Stomach (tissue), 9 donors: ENCODE data around the gene NLK. TPM values are rescaled to one million over a fixed set of nuclear protein-coding genes. Genes with fewer than 3 reads are reported as not detected.
"Not testable (repeated sequence)": the region's sequence is repeated elsewhere in the genome, so short reads cannot be mapped to it uniquely, and the experiment has no call there.

Experiments used
- DNase-seq, 2 donors: peaks; one replicate each; pipeline versions ENCODE4 v3.0.0 to v3.0.0-alpha.2; 2013 to 2019
- H3K27ac ChIP-seq, 5 donors: fragments of 200-600 bp in 4 of 5; sonication (generic) in 4 of 5; one replicate each; pipeline ENCODE4 v1.5.1; 2013 to 2019; ENCODE audit warnings: mild to moderate bottlenecking in 1 of 5, moderate library complexity in 1 of 5
- H3K27me3 ChIP-seq, 3 donors: fragments of 200-600 bp; sonication (generic); one replicate each; pipeline ENCODE4 v1.5.1; 2017 to 2019; ENCODE audit warnings: mixed run types in 1 of 3
- H3K36me3 ChIP-seq, 4 donors: fragments of 200-600 bp; sonication (generic); 1 replicate in 3 of 4; 2 replicates in 1 of 4; pipeline ENCODE4 v1.5.1; 2016 to 2019
- H3K4me1 ChIP-seq, 4 donors: fragments of 200-600 bp; sonication (generic); one replicate each; pipeline ENCODE4 v1.5.1; 2016 to 2019
- H3K4me3 ChIP-seq, 4 donors: fragments of 200-600 bp; sonication (generic) in 3 of 4; one replicate each; pipeline ENCODE4 v1.5.1; 2016 to 2019; ENCODE audit warnings: mild to moderate bottlenecking in 1 of 4
- H3K9me3 ChIP-seq, 4 donors: fragments of 200-600 bp; sonication (generic); one replicate each; pipeline ENCODE4 v1.5.1; 2016 to 2019
- CTCF ChIP-seq, 7 experiments: fragments of 450-650 bp in 4 of 7; fragments of 200-600 bp in 3 of 7; sonication (generic) in 3 of 7; IDR thresholded peaks; one replicate each; pipeline ENCODE4 v1.5.1; 2016 to 2019; ENCODE audit warnings: antibody characterized with exemption in 7 of 7, control low read depth in 2 of 7, mild to moderate bottlenecking in 1 of 7
- EP300 ChIP-seq: sonication (generic); formaldehyde crosslinking; IDR thresholded peaks from one replicate; pipeline ENCODE4 v1.6.1; 2017; ENCODE audit warnings: antibody characterized with exemption
- POLR2A ChIP-seq, 4 donors: fragments of 450-650 bp; IDR thresholded peaks; one replicate each; pipeline ENCODE4 v1.6.1; 2016; ENCODE audit warnings: antibody characterized with exemption in 4 of 4, control low read depth in 2 of 4, mild to moderate bottlenecking in 1 of 4, moderate library complexity in 1 of 4
- POLR2AphosphoS5 ChIP-seq, 3 donors: sonication (generic); formaldehyde crosslinking; IDR thresholded peaks; one replicate each; pipeline ENCODE4 v1.6.1; 2016; ENCODE audit warnings: antibody characterized with exemption in 3 of 3
- WGBS, 5 donors: extraction: QIAGEN DNeasy Blood & Tissue Kit in 3 of 5; methylation state at CpG; one replicate each; pipeline versions ENCODE4 v1.1.5 to v1.1.7; 2013 to 2018; 5-methylcytosine and 5-hydroxymethylcytosine counted together
- intact Hi-C: fragments of 100-400 bp; cut with DNase I; formaldehyde crosslinking; loops from one replicate; pipeline ENCODE4 v1.15.1; 2023; ENCODE audit warnings: low total_unique reads
- polyA plus RNA-seq, 3 donors: library from polyadenylated mRNA; stranded (reverse); fragments of 200-250 nt; gene quantifications; one replicate each; pipeline ENCODE4 v1.2.3, GENCODE V29; 2013
- total RNA-seq, 5 donors: library from RNA; depleted of rRNA; stranded (reverse); fragments of >200 nt; gene quantifications; one replicate each; pipeline versions ENCODE4 v1.1.0 to v1.2.3, GENCODE V29; 2014 to 2016
- donor health status: healthy with polysubstance abuse.
- donor health status: Bipolar disorder and iron deficiency.
- donor health status: healthy.

NLK gene
- total and polyA plus RNA-seq, 8 donors: 4.3 to 169 (median 14.7) TPM

DNA sequence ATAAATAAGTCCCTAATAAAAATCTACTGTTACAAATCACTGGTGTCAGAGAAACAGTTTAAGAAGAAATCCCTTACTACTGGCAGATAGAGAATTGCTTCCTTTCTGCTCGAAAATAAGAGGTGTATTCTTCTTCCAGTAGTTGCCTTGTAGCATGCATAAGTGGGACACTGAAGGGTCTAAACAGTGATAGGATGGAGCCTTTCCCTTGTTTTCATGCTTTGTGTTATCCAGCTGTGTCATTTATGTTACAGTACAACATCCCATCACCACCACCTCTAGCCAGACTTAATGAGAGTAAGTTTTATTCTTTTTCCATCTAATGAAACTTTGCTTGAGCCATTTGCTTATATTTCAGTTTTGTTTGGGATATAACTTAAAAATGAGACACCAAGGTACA, 54.3 kb downstream of the NLK start:
- DNase-seq: no peak
- WGBS, 5 donors: 69 to 84% (median 79%) methylated on average over 1 of the region's 1 CpG
- Histone ChIP-seq H3K4me1 (peaks cover 0 to 29% (median 17%) of the 10 kb centered on the region in 4 donors), H3K27me3 (no peaks in the 10 kb centered on the region), H3K36me3 (no peaks in the 10 kb centered on the region), H3K4me3 (no peak overlapping the region), H3K9me3 (no peaks in the 10 kb centered on the region), H3K27ac (no peak overlapping the region)
- no peak for TF ChIP-seq POLR2AphosphoS5 (IDR thresholded peaks at IDR 0.05)
- no peak for TF ChIP-seq EP300
- TF ChIP-seq CTCF (IDR thresholded peaks at IDR 0.05): no peak
- TF ChIP-seq POLR2A (IDR thresholded peaks at IDR 0.05): no peak
- intact Hi-C loops: no loop called here

- no peak overlapping the region for H3K4me3 ChIP-seq
- 43 to 57% (median 52%) methylated on average over 1 of the region's 1 CpG for WGBS, 5 donors
- H3K9me3 ChIP-seq: no peaks in the 10 kb centered on the region
- intact Hi-C loops: no loop called here
- no peak overlapping the region for H3K27ac ChIP-seq
- no peaks in the 10 kb centered on the region for H3K27me3 ChIP-seq
- DNase-seq: no peak
- no peaks in the 10 kb centered on the region for H3K36me3 ChIP-seq
- TF ChIP-seq CTCF (IDR thresholded peaks at IDR 0.05) (no peak), POLR2AphosphoS5 (IDR thresholded peaks at IDR 0.05) (no peak), EP300 (no peak), POLR2A (IDR thresholded peaks at IDR 0.05) (no peak)
- peaks cover 0 to 24% (median 15%) of the 10 kb centered on the region in 4 donors for H3K4me1 ChIP-seq
Measured at GRCh38 chr17:28097254-28097653, 54.8 kb downstream of the NLK start.

DNA sequence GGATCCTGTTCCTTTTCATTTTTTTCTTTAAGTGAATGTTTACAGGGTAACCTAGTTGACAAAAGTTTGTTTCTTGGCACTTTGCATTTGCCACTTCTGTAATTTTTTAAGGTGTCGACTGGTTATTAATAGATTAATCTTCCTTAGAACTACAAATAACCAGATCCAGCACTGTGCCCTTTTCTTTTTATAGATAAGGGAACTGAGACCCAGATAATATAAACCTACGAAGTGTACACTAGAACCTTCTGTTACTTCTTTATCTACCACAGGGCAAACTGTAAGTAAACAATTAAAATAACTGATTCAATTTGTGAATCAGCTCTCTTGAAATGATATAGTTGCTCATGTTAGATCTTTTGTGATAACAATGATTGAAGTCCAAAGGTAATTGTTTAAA, 55.4 kb downstream of the NLK start:
- TF ChIP-seq POLR2AphosphoS5 (IDR thresholded peaks at IDR 0.05) (no peak), POLR2A (IDR thresholded peaks at IDR 0.05) (no peak), CTCF (IDR thresholded peaks at IDR 0.05) (no peak), EP300 (no peak)
- no peaks in the 10 kb centered on the region for H3K9me3 ChIP-seq
- intact Hi-C loops: no loop called here
- no peak overlapping the region for H3K4me3 ChIP-seq
- no peak overlapping the region for H3K27ac ChIP-seq
- 21 to 32% (median 27%) methylated on average over 2 of the region's 2 CpGs for WGBS, 5 donors
- no peaks in the 10 kb centered on the region for H3K36me3 ChIP-seq
- peaks cover 0 to 17% (median 12%) of the 10 kb centered on the region in 4 donors for H3K4me1 ChIP-seq
- H3K27me3 ChIP-seq: no peaks in the 10 kb centered on the region
- DNase-seq: no peak

DNA sequence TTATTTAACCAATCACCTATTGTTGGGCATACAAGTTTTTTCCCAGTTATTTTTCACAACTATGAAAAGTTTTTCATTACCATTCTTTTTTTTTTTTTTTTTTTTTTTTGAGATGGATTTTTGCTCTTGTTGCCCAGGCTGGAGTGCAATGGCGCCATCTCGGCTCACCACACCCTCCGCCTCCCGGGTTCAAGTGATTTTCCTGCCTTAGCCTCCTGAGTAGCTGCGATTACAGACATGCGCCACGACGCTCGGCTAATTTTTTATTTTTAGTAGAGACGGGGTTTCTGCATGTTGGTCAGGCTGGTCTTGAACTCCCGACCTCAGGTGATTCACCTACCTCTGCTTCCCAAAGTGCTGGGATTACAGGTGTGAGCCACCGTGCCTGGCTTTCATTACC, 56.1 kb downstream of the NLK start:
- H3K4me3 ChIP-seq, intact Hi-C loops, H3K9me3 ChIP-seq, H3K27ac ChIP-seq, DNase-seq, H3K27me3 ChIP-seq, H3K36me3 ChIP-seq: not testable (repeated sequence)
- H3K4me1 ChIP-seq: peaks cover 0 to 17% (median 12%) of the 10 kb centered on the region in 4 donors
- WGBS, 5 donors: 93 to 98% (median 97%) methylated on average over 12 of the region's 12 CpGs

DNA sequence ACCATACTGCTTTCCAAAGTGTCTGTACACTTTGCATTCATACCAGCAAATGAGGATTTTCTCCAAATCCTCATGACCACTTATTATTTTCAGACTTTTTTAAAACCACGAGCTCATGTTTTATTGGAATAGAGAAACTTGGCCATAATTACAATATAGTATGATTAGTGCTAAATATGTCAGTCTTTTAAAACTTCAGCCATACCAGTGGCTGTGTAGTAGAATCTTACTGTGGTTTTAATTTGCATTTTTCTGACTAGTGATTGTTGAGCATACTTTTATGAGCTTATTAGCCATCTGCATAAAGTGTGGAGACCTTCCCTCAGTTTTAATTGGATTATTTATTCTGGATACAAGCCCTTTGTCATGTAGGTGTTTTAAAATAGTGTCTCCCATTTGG, 57.8 kb downstream of the NLK start:
- Histone ChIP-seq H3K27ac (no peak overlapping the region), H3K4me1 (peaks cover 0 to 17% (median 12%) of the 10 kb centered on the region in 4 donors), H3K4me3 (no peak overlapping the region), H3K27me3 (no peaks in the 10 kb centered on the region), H3K9me3 (no peaks in the 10 kb centered on the region), H3K36me3 (no peaks in the 10 kb centered on the region)
- no peak for DNase-seq
- WGBS, 5 donors: 83 to 96% (median 94%) methylated on average over 1 of the region's 1 CpG
- intact Hi-C loops: no loop called here
- TF ChIP-seq POLR2AphosphoS5 (IDR thresholded peaks at IDR 0.05): no peak
- TF ChIP-seq EP300: no peak
- TF ChIP-seq CTCF (IDR thresholded peaks at IDR 0.05): no peak
- no peak for TF ChIP-seq POLR2A (IDR thresholded peaks at IDR 0.05)
